Thyroid gland (tissue), 4 donors: ENCODE data around the gene NKAIN4.
"Not testable (repeated sequence)": the region's sequence is repeated elsewhere in the genome, so short reads cannot be mapped to it uniquely, and the experiment has no call there.

ENCODE experiments used
- CTCF ChIP-seq, 6 experiments: fragments of 200-600 bp in 3 of 6; fragments of 450-650 bp in 3 of 6; sonication (generic) in 3 of 6; IDR thresholded peaks; one replicate each; pipeline ENCODE4 v1.5.1; 2016 to 2019; ENCODE audit warnings: antibody characterized with exemption in 6 of 6, mild to moderate bottlenecking in 2 of 6, inconsistent platforms in 1 of 6, moderate library complexity in 1 of 6
- POLR2A ChIP-seq, 2 donors: fragments of 450-650 bp; IDR thresholded peaks; one replicate each; pipeline ENCODE4 v1.6.1; 2017; ENCODE audit warnings: antibody characterized with exemption in 2 of 2, mild to moderate bottlenecking in 2 of 2, moderate library complexity in 1 of 2

- not testable (repeated sequence) for TF ChIP-seq CTCF, POLR2A (IDR thresholded peaks at IDR 0.05)
Measured at GRCh38 chr20:63221400-63222053, 32.7 kb downstream of the NKAIN4 start.
